Smooth muscle cell (in vitro differentiated cells): ENCODE data around the gene ACOT9. TPM values are rescaled to one million over a fixed set of nuclear protein-coding genes. Genes with fewer than 3 reads are reported as not detected.

Experiments used
- DNase-seq: peaks from one replicate; lab custom pipeline; 2025; ENCODE audit not compliant: unreplicated experiment; lab: John Stamatoyannopoulos, UW
- H2AFZ ChIP-seq: fragments of 200-600 bp; sonication (generic); 2 replicates; pipeline ENCODE4 v1.6.0; 2016; ENCODE audit warnings: antibody characterized with exemption, low read depth, mild to moderate bottlenecking
- H3F3A ChIP-seq: fragments of 200-600 bp; sonication (generic); 2 replicates; pipeline ENCODE4 v1.6.0; 2017; ENCODE audit warnings: antibody characterized with exemption, low read depth
- H3K27ac ChIP-seq: fragments of 200-600 bp; sonication (generic); 2 replicates; pipeline ENCODE4 v1.5.1; 2016; ENCODE audit warnings: low read depth, mild to moderate bottlenecking
- H3K27me3 ChIP-seq: fragments of 200-600 bp; sonication (generic); 2 replicates; pipeline ENCODE4 v1.6.1; 2016; ENCODE audit warnings: low read depth, mild to moderate bottlenecking
- H3K36me3 ChIP-seq: fragments of 200-600 bp; sonication (generic); 2 replicates; pipeline ENCODE4 v1.5.1; 2016; ENCODE audit warnings: low read depth
- H3K4me1 ChIP-seq: fragments of 200-600 bp; sonication (generic); 2 replicates; pipeline ENCODE4 v1.5.1; 2016; ENCODE audit warnings: low read depth
- H3K4me2 ChIP-seq: fragments of 200-600 bp; sonication (generic); 2 replicates; pipeline ENCODE4 v1.6.0; 2016; ENCODE audit warnings: mild to moderate bottlenecking
- H3K4me3 ChIP-seq: fragments of 200-600 bp; sonication (generic); 2 replicates; pipeline ENCODE4 v1.5.1; 2016; ENCODE audit warnings: mild to moderate bottlenecking
- H3K79me2 ChIP-seq: fragments of 200-600 bp; sonication (generic); 2 replicates; pipeline ENCODE4 v1.6.0; 2016; ENCODE audit warnings: low read depth, mild to moderate bottlenecking
- H3K9ac ChIP-seq: fragments of 200-600 bp; sonication (generic); 2 replicates; pipeline ENCODE4 v1.6.0; 2016; ENCODE audit warnings: low read depth
- H3K9me3 ChIP-seq: fragments of 200-600 bp; sonication (generic); replicated peaks from 2 replicates; pipeline ENCODE4 v1.5.1; 2016; ENCODE audit warnings: low read depth
- H4K20me1 ChIP-seq: fragments of 200-600 bp; sonication (generic); 2 replicates; pipeline ENCODE4 v1.6.0; 2016; ENCODE audit warnings: low read depth
- CTCF ChIP-seq: fragments of 200-600 bp; sonication (generic); IDR thresholded peaks from 2 replicates; pipeline ENCODE4 v1.5.1; 2017; ENCODE audit warnings: borderline replicate concordance, mild to moderate bottlenecking, antibody characterized with exemption; ENCODE audit not compliant: insufficient read depth, poor library complexity, severe bottlenecking
- WGBS: methylation state at CpG from one replicate; pipeline ENCODE4 v1.1.7; 2016; ENCODE audit warnings: low lambda C conversion rate; 5-methylcytosine and 5-hydroxymethylcytosine counted together
- polyA plus RNA-seq: library from polyadenylated mRNA; unstranded; fragments of >200 nt; fragmentation: Nextera tagmentation; extraction: Ambion mirVana; gene quantifications from 2 replicates; pipeline ENCODE4 v1.2.1, GENCODE V29; 2016
- total RNA-seq: library from RNA; depleted of rRNA; stranded (reverse); fragments of >200 nt; gene quantifications from 2 replicates; pipeline ENCODE4 v1.2.3, GENCODE V29; 2014

The ACOT9 gene
- total and polyA plus RNA-seq, 2 experiments from 2014 or later, result 55.4 to 73.2 TPM

GRCh38 chrX:23785580-23785979 is 42.5 kb upstream of the ACOT9 start:
- peaks cover 14% of the 10 kb centered on the region for H3F3A ChIP-seq
- peak overlapping the region; percentile 98 for H3K27ac ChIP-seq
- 92% methylated on average over 2 of the region's 2 CpGs for WGBS
- H3K9ac ChIP-seq, result no peak overlapping the region
- H3K4me3 ChIP-seq, result peak overlapping the region; percentile 82
- TF ChIP-seq CTCF, result no peak
- H3K4me2 ChIP-seq, result peak overlapping the region; percentile 87
- H3K27me3 ChIP-seq, result no peaks in the 10 kb centered on the region
- H3K9me3 ChIP-seq, result no peaks in the 10 kb centered on the region
- peaks cover 24% of the 10 kb centered on the region for H4K20me1 ChIP-seq
- peaks cover 8% of the 10 kb centered on the region for H3K79me2 ChIP-seq
- peaks cover 5% of the 10 kb centered on the region for H3K4me1 ChIP-seq
- H2AFZ ChIP-seq, result no peak overlapping the region
- DNase-seq, result no peak
- peaks cover 4% of the 10 kb centered on the region for H3K36me3 ChIP-seq

GRCh38 chrX:23784470-23785331 is 41.6 kb upstream of the ACOT9 start:
- no peaks in the 10 kb centered on the region for H3K27me3 ChIP-seq
- peak overlapping the region; percentile 98 for H3K27ac ChIP-seq
- H3K4me3 ChIP-seq, result peak overlapping the region; percentile 82
- peaks cover 16% of the 10 kb centered on the region for H3F3A ChIP-seq
- H2AFZ ChIP-seq, result no peak overlapping the region
- 60% methylated on average over 8 of the region's 8 CpGs for WGBS
- DNase-seq, result no peak
- peaks cover 24% of the 10 kb centered on the region for H4K20me1 ChIP-seq
- TF ChIP-seq CTCF, result no peak
- peaks cover 5% of the 10 kb centered on the region for H3K4me1 ChIP-seq
- peaks cover 4% of the 10 kb centered on the region for H3K36me3 ChIP-seq
- H3K9me3 ChIP-seq, result no peaks in the 10 kb centered on the region
- H3K9ac ChIP-seq, result peak overlapping the region; percentile 94
- H3K4me2 ChIP-seq, result peak overlapping the region; percentile 87
- peaks cover 8% of the 10 kb centered on the region for H3K79me2 ChIP-seq

GRCh38 chrX:23783589-23784469 is 40.8 kb upstream of the ACOT9 start:
- peaks cover 4% of the 10 kb centered on the region for H3K36me3 ChIP-seq
- peaks cover 19% of the 10 kb centered on the region for H3F3A ChIP-seq
- no peak for DNase-seq
- peak overlapping the region; percentile 98 for H3K27ac ChIP-seq
- 42% methylated on average over 21 of the region's 21 CpGs for WGBS
- H3K9me3 ChIP-seq, result no peaks in the 10 kb centered on the region
- H3K27me3 ChIP-seq, result no peaks in the 10 kb centered on the region
- H3K79me2 ChIP-seq, result peaks cover 8% of the 10 kb centered on the region
- no peak overlapping the region for H2AFZ ChIP-seq
- peak overlapping the region; percentile 94 for H3K9ac ChIP-seq
- peaks cover 24% of the 10 kb centered on the region for H4K20me1 ChIP-seq
- peak overlapping the region; percentile 87 for H3K4me2 ChIP-seq
- H3K4me3 ChIP-seq, result peak overlapping the region; percentile 82
- H3K4me1 ChIP-seq, result peaks cover 5% of the 10 kb centered on the region
- no peak for TF ChIP-seq CTCF
